GM12874 (cell line): ENCODE data around the gene MDM2.

ENCODE experiments used
- CTCF ChIP-seq: IDR thresholded peaks from 2 replicates; pipeline ENCODE4 v1.5.1; 2011; ENCODE audit warnings: low read depth, mild to moderate bottlenecking, control low read depth, low read length, moderate library complexity; ENCODE audit not compliant: insufficient read depth

The MDM2 gene

GRCh38 chr12:68887641-68888040 is 79.7 kb downstream of the MDM2 start:
- no peak for TF ChIP-seq CTCF

- TF ChIP-seq CTCF: no peak
These were observed 80.3 kb downstream of the MDM2 start for GRCh38 chr12:68888243-68888642.

GRCh38 chr12:68890701-68891113 is 82.7 kb downstream of the MDM2 start:
- TF ChIP-seq CTCF: no peak

- no peak for TF ChIP-seq CTCF
These were observed 83.2 kb downstream of the MDM2 start for GRCh38 chr12:68891141-68891540.

GRCh38 chr12:68893201-68893600 is 85.2 kb downstream of the MDM2 start:
- no peak for TF ChIP-seq CTCF

GRCh38 chr12:68893741-68894140 is 85.8 kb downstream of the MDM2 start:
- no peak for TF ChIP-seq CTCF

GRCh38 chr12:68894276-68894855 is 86.4 kb downstream of the MDM2 start:
- no peak for TF ChIP-seq CTCF
